Measurements from ENCODE around the gene MAP3K19.
"Not testable (repeated sequence)": the region's sequence is repeated elsewhere in the genome, so short reads cannot be mapped to it uniquely, and the experiment has no call there.

Gene MAP3K19

DNA sequence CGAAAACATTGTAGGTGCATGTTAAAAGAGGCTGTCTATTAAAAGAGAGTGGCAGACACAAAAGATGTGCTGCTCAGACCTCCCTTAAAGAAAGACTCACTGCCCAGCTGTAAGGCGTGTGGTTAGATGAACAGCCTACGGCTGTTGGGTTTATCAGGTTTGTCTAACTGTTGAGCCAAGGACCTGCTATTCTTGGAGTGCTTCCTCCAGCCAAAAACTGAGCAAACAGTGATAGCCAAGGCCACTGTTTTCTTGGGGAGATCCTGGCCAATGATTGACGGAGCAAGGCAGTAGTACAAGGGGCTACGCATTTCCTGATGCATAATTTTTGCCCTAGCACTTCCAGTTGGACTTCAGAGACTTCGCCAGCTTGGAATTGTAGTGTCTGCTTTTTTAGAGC, 3.4 kb upstream of the MAP3K19 start:
- DNase-seq = no peak

GRCh38 chr2:135050132-135050531, 2.9 kb upstream of the MAP3K19 start:
- DNase-seq = no peak

DNA sequence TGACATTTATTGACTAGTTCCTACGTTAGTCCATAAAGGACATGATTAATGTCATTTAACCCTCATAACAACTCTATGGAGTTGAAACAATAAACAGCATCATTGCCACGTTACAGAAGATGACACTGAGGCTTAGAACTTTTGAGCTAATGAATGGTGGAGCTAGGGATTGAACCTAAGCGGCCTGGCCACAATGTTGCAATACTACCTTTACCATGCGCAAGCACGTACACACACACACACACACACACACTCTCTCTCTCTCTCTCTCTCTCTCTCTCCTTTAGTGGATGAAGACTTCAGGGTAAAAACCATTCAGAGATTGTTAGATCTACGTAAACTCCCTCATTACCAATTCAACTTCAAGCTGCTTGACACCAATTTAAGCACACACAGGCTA, 875 bp upstream of the MAP3K19 start:
- DNase-seq = no peak

DNA sequence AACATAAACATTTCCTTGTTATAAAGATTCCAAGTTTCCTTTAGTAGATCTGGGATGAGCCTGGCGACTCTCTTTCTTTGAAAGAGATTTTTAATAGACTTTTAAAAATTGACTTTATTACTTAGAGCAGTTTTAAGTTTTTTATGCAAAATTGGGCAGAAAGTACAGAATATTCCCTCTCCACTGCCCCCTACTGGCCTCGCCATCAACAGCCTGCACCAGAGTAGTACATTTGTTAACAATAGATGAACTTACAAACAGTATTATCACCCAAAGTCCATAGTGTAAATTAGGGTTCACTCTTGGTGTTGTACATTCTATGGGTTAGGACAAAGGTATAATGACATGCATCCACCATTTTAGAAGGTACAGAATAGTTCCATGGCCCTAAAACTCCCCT, 3.9 kb downstream of the MAP3K19 start:
- no peak for DNase-seq

GRCh38 chr2:135037831-135038230, 9.4 kb downstream of the MAP3K19 start:
- DNase-seq = peak; percentile 5

DNA sequence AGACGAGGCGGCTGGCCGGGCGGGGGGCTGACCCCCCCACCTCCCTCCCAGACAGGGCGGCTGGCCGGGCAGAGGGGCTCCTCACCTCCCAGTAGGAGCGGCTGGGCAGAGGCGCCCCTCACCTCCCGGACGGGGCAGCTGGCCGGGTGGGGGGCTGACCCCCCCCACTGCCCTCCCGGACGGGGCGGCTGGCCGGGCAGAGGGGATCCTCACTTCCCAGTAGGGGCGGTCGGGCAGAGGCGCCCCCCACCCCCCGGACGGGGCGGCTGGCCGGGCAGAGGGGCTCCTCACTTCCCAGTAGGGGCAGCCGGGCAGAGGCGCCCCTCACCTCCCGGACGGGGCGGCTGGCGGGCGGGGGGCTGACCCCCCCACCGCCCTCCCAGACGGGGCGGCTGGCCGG, 14.0 kb downstream of the MAP3K19 start:
- not testable (repeated sequence) for DNase-seq

DNA sequence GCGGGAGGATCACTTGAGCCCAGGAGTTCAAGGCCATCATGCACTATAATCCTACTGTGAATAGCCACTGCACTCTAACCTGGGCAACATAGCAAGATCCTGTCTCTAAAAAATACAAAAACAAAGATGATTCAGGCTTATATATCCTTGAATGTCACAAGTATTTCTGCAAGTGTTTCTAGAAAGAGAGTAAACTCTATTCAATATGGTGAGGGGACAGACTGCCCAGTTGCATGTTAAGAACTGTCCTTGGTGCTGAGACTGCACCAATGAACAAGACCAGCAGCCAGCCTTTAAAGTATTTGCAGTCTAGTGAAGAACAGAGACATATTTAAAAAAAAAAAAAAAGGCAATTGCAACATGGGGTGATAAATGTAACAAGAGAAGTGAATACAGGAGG, 16.4 kb downstream of the MAP3K19 start:
- peak; percentile 50 for DNase-seq

GRCh38 chr2:135029481-135030134, 17.6 kb downstream of the MAP3K19 start:
- no peak for DNase-seq

DNA sequence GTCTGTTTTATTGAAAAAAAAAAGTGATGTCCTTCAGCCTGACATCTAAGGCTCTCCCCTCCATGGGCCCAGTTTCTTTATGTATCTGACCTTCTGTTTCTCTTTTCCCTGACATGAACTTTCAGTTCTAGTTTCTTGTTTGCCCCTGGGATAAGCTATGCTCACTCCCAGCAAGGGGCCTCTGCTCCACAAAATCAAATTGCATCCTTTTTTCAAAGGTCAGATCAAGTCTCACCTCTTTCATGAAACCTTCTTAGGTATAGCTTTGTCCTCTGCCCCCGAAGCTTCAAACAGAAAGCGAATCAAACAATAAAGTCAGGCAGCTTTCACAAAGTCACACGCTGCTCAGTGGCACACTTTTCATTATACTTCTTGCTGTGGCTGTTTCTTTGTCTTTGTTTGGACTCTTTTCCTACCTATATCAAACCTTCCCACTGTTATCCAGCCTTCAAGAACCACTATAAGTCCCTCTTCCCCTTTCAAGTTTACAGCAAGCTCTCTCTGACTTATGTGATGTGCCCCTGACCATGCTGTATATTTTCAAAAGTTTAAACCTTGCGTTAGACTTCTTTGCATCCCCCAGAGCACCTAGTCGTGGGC, 23.3 kb downstream of the MAP3K19 start:
- DNase-seq = no peak

DNA sequence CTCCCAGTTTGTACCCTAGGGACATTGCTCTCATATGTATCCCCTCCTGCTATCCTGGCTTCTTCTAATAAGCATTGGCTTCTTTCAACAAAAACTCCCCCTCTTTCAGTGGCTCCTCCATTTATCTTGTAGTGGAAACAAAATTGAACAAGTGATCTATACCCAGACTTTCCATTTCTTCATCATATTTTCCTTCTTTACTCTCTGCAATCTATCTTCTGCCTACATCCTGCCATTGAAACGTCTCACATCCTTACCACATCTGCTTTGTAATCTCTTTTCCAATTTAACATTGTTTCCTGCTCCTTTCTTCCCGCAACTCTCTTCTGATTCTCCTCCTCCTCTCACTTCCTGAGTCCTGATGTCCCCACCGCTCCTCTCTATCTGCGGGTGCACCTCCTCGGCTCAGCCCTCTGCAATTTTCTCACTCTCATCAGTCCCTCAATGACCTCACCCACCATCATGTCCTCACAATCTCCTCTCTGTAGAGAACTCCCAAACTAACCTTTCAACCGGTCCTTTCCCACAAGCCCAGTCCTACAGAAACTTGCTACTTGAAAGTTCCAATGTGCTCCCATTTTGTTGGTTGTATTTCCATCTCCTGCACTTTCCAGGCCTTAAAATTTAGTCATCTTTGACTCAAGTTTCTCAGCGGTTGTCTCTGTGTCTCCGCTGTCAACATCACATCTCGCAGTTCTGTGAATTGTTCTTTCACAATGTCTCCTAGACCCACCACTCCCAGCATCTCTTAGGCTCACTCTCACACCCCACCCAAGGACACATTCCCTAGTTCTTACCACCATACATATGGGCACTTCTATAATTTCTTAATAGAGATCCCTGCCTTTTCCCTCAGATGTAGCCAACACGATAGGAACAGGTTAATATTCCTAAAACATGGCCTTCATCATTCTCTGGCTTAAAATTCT, 24.0 kb downstream of the MAP3K19 start:
- DNase-seq = no peak

GRCh38 chr2:135021618-135022017, 25.6 kb downstream of the MAP3K19 start:
- DNase-seq = no peak

GRCh38 chr2:135011633-135012032, 35.6 kb downstream of the MAP3K19 start:
- DNase-seq = no peak

GRCh38 chr2:135010200-135010942, 36.9 kb downstream of the MAP3K19 start:
- no peak for DNase-seq

GRCh38 chr2:135009339-135009738, 37.9 kb downstream of the MAP3K19 start:
- no peak for DNase-seq

DNA sequence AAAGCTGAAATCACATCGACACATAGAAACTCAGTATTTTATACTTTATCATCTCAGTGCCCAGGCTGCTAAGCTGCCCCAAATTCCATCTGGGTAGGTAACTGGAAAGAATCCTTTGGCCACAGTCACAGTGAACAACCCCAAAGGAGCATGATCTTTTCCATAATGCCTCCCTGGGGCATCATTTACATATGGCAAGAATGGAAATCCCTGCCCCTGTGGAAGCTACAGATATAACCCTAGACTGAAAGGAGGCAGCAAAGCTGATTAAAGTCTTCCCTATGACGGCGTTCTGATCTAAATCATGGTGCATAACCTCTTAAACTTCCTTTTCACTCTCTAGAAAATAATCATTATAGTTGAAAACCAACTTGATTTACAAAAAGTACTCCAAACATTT, 41.5 kb downstream of the MAP3K19 start:
- no peak for DNase-seq

GRCh38 chr2:135004005-135004746, 43.1 kb downstream of the MAP3K19 start:
- peak; percentile 61 for DNase-seq

DNA sequence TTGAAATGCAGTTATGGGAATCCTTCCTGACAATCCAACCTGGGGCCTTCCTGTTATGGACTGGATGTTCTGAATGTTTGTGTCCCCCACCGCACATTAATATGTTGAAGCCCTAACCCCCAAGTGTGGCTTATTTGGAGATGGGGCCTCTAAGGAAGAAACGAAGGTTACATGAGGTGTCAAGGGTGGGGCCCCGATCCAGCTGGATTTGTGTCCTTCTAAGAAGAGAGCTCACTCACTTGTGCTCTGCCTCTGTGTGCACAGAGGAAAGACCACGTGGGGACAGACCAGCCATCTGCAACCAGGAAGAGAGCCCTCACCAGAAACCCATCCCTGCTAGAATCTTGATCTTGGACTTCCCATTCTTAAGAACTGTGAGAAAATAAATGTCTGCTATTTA, 44.4 kb downstream of the MAP3K19 start:
- no peak for DNase-seq

- no peak for DNase-seq
Observed at GRCh38 chr2:134999521-134999920, 47.7 kb downstream of the MAP3K19 start.

DNA sequence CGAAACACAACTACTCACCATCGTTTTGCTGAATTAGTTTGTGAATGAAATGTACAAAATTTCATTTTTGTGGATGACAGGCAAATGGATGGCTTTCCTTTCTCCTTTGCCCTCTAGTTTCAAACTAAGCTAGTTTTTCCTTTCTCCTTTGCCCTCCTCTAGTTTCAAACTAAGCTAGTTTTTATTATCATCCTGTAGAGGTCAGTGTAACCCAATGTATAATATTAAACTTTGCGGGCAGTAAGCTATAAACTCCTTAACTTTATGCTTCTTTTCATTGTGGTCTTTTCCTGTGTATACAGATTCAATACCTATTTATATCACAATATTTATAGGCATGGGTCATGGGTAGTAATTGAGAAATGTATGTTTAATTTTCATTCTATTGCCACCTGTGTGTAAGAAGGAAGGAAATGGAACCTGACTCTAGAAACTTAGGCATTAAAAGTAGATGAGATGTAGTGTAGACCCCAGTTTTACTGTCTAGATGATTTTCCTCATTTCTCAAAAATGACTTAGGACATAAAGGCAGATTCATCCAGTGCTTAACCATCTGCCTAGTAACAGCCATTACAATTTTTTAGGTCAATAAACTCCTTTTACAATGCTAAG, 58.1 kb downstream of the MAP3K19 start:
- peak; percentile 31 for DNase-seq

- DNase-seq = no peak
Observed at GRCh38 chr2:134985061-134985460, 62.2 kb downstream of the MAP3K19 start.

DNA sequence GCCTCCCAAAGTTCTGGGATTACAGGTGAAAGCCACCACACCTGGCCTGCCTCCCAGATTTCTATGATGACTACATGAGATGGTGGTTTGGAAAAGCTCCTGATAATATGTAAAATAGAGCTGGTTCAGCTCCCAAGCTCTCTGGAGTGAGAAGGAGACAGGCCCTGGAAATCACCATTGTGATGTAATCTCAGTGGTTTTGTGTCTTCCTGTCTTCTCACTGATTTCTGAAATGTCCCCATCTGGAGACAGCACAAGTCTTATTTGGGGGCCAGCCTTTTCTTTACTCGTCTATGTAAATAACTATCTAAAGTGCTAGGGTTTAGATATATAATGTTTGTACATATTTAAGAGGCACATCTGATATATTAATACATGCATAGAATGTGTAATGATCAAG, 64.6 kb downstream of the MAP3K19 start:
- no peak for DNase-seq

- no peak for DNase-seq
Observed at GRCh38 chr2:134980639-134981038, 66.6 kb downstream of the MAP3K19 start.
